Activated CD4-positive, alpha-beta T cell treated with anti-CD3 and anti-CD28 coated beads, Interleukin-2, amount 10 ng/mL, durations not matched to agents 7 days and 5 days (primary cell): ENCODE data around the gene KDF1. TPM values are rescaled to one million over a fixed set of nuclear protein-coding genes. Genes with fewer than 3 reads are reported as not detected.
"Not testable (repeated sequence)": the region's sequence is repeated elsewhere in the genome, so short reads cannot be mapped to it uniquely, and the experiment has no call there.

Experiments
- CTCF ChIA-PET: fragments of 350-600 bp; sonication (Branson Sonifier 250); formaldehyde crosslinking; loops from one replicate; lab custom pipeline; 2021; ENCODE audit warnings: antibody characterized with exemption; lab: Charles Lee
- POLR2A ChIA-PET: fragments of 350-600 bp; sonication (Branson Sonifier 250); formaldehyde crosslinking; loops from one replicate; lab custom pipeline; 2021; ENCODE audit warnings: antibody characterized with exemption; lab: Charles Lee
- DNase-seq: peaks from one replicate; pipeline ENCODE4 v3.0.0-alpha.2; 2020
- H3K27ac Mint-ChIP-seq: one replicate; pipeline ENCODE4 v1.8.0; 2021; ENCODE audit warnings: mild to moderate bottlenecking, moderate library complexity, mixed read lengths
- H3K27me3 Mint-ChIP-seq: one replicate; pipeline ENCODE4 v1.8.0; 2021; ENCODE audit warnings: mixed read lengths
- H3K36me3 Mint-ChIP-seq: one replicate; pipeline ENCODE4 v1.8.0; 2021; ENCODE audit warnings: low read depth, mixed read lengths
- H3K4me1 Mint-ChIP-seq: one replicate; pipeline ENCODE4 v1.8.0; 2021; ENCODE audit warnings: mixed read lengths
- H3K4me3 Mint-ChIP-seq: one replicate; pipeline ENCODE4 v1.8.0; 2021; ENCODE audit warnings: mild to moderate bottlenecking, moderate library complexity, mixed read lengths
- H3K9me3 Mint-ChIP-seq: one replicate; pipeline ENCODE4 v1.8.0; 2021; ENCODE audit warnings: mixed read lengths
- total RNA-seq, 2 experiments: library from RNA; stranded (reverse); gene quantifications; one replicate each; pipeline ENCODE4 v1.2.3, GENCODE V29; 2021

Gene KDF1
- total RNA-seq, 2 experiments from 2014 or later, result not detected

GRCh38 chr1:26960625-26960966 is 328 bp upstream of the KDF1 start:
- ChIA-PET CTCF (interaction anchor here (0.5 to 1.2 kb wide), 4 partner anchors 9 to 93 kb away, joined by 3 to 5 read pairs (median 3); no protein-coding TSS in a partner anchor), POLR2A (no interaction called here)
- H3K27me3 Mint-ChIP-seq, result peaks cover 53% of the 10 kb centered on the region
- H3K4me1 Mint-ChIP-seq, result peaks cover 9% of the 10 kb centered on the region
- H3K36me3 Mint-ChIP-seq, result peaks cover 3% of the 10 kb centered on the region
- H3K4me3 Mint-ChIP-seq, result peak overlapping the region; percentile 56
- H3K9me3 Mint-ChIP-seq, result peaks cover 2% of the 10 kb centered on the region
- no peak for DNase-seq
- no peak overlapping the region for H3K27ac Mint-ChIP-seq

GRCh38 chr1:26959270-26959669 is 998 bp downstream of the KDF1 start:
- H3K27ac Mint-ChIP-seq, result no peak overlapping the region
- CTCF ChIA-PET, result interaction anchor here (1.0 kb wide), 1 partner anchor 8 kb away, joined by 3 read pairs; no protein-coding TSS in a partner anchor

GRCh38 chr1:26957306-26957705 is 3.0 kb downstream of the KDF1 start:
- POLR2A ChIA-PET, result no interaction called here
- CTCF ChIA-PET, result no interaction called here
- Mint-ChIP-seq H3K9me3 (peaks cover 2% of the 10 kb centered on the region), H3K4me1 (peaks cover 9% of the 10 kb centered on the region), H3K27ac (no peak overlapping the region), H3K36me3 (peaks cover 3% of the 10 kb centered on the region), H3K4me3 (no peak overlapping the region), H3K27me3 (peaks cover 37% of the 10 kb centered on the region)
- no peak for DNase-seq

More at GRCh38 chr1:26959270-26959669, 998 bp downstream of the KDF1 start:
- Mint-ChIP-seq H3K36me3 (peaks cover 3% of the 10 kb centered on the region), H3K9me3 (peaks cover 2% of the 10 kb centered on the region), H3K27me3 (peaks cover 48% of the 10 kb centered on the region), H3K4me1 (peaks cover 9% of the 10 kb centered on the region), H3K4me3 (peak overlapping the region; percentile 40)
- POLR2A ChIA-PET, result no interaction called here
- no peak for DNase-seq

GRCh38 chr1:26956321-26956720 is 3.9 kb downstream of the KDF1 start:
- no peak overlapping the region for H3K27ac Mint-ChIP-seq
- CTCF ChIA-PET, result no interaction called here
- peaks cover 3% of the 10 kb centered on the region for H3K36me3 Mint-ChIP-seq
- no peak overlapping the region for H3K4me3 Mint-ChIP-seq
- DNase-seq, result no peak
- peaks cover 2% of the 10 kb centered on the region for H3K9me3 Mint-ChIP-seq
- peaks cover 28% of the 10 kb centered on the region for H3K27me3 Mint-ChIP-seq
- POLR2A ChIA-PET, result no interaction called here
- H3K4me1 Mint-ChIP-seq, result peaks cover 9% of the 10 kb centered on the region

- Mint-ChIP-seq H3K4me1 (no peaks in the 10 kb centered on the region), H3K27me3 (peaks cover 7% of the 10 kb centered on the region), H3K27ac (no peak overlapping the region), H3K9me3 (peaks cover 2% of the 10 kb centered on the region), H3K36me3 (no peaks in the 10 kb centered on the region), H3K4me3 (no peak overlapping the region)
- CTCF ChIA-PET, result no interaction called here
- no peak for DNase-seq
- POLR2A ChIA-PET, result no interaction called here
These were observed 6.9 kb downstream of the KDF1 start for GRCh38 chr1:26953374-26953773.

- no peaks in the 10 kb centered on the region for H3K36me3 Mint-ChIP-seq
- peaks cover under 1% of the 10 kb centered on the region for H3K27me3 Mint-ChIP-seq
- no peak for DNase-seq
- no peak overlapping the region for H3K4me3 Mint-ChIP-seq
- ChIA-PET POLR2A (no interaction called here), CTCF (interaction anchor here (1.1 kb wide), 1 partner anchor 16 kb away, joined by 3 read pairs; no protein-coding TSS in a partner anchor)
- peaks cover 2% of the 10 kb centered on the region for H3K9me3 Mint-ChIP-seq
- H3K27ac Mint-ChIP-seq, result no peak overlapping the region
- H3K4me1 Mint-ChIP-seq, result no peaks in the 10 kb centered on the region
These were observed 8.3 kb downstream of the KDF1 start for GRCh38 chr1:26951821-26952497.

GRCh38 chr1:26951216-26951615 is 9.1 kb downstream of the KDF1 start:
- H3K9me3 Mint-ChIP-seq, result peaks cover under 1% of the 10 kb centered on the region
- ChIA-PET CTCF (interaction anchor here (1.1 kb wide), 1 partner anchor 17 kb away, joined by 3 read pairs; no protein-coding TSS in a partner anchor), POLR2A (no interaction called here)
- H3K27ac Mint-ChIP-seq, result no peak overlapping the region
- H3K27me3 Mint-ChIP-seq, result no peaks in the 10 kb centered on the region
- no peak overlapping the region for H3K4me3 Mint-ChIP-seq
- H3K4me1 Mint-ChIP-seq, result no peaks in the 10 kb centered on the region
- peaks cover 3% of the 10 kb centered on the region for H3K36me3 Mint-ChIP-seq
- no peak for DNase-seq

GRCh38 chr1:26950602-26951001 is 9.7 kb downstream of the KDF1 start:
- H3K4me3 Mint-ChIP-seq, result no peak overlapping the region
- no peak overlapping the region for H3K27ac Mint-ChIP-seq
- no peaks in the 10 kb centered on the region for H3K4me1 Mint-ChIP-seq
- CTCF ChIA-PET, result interaction anchor here (1.0 kb wide), 1 partner anchor 16 kb away, joined by 3 read pairs; no protein-coding TSS in a partner anchor
- H3K36me3 Mint-ChIP-seq, result peaks cover 8% of the 10 kb centered on the region
- no peaks in the 10 kb centered on the region for H3K9me3 Mint-ChIP-seq
- POLR2A ChIA-PET, result no interaction called here
- H3K27me3 Mint-ChIP-seq, result no peaks in the 10 kb centered on the region
- no peak for DNase-seq

- Mint-ChIP-seq H3K27ac (no peak overlapping the region), H3K4me1 (no peaks in the 10 kb centered on the region), H3K36me3 (peaks cover 15% of the 10 kb centered on the region), H3K4me3 (no peak overlapping the region), H3K27me3 (no peaks in the 10 kb centered on the region), H3K9me3 (no peaks in the 10 kb centered on the region)
- ChIA-PET CTCF (interaction anchor here (0.6 to 1.0 kb wide), 3 partner anchors 10 to 314 kb away, joined by 3 to 8 read pairs (median 3); no protein-coding TSS in a partner anchor), POLR2A (no interaction called here)
- no peak for DNase-seq
These were observed 10.3 kb downstream of the KDF1 start for GRCh38 chr1:26949926-26950319.

- ChIA-PET CTCF (interaction anchor here (0.6 to 0.8 kb wide), 2 partner anchors 9 to 315 kb away, joined by 3 to 8 read pairs; no protein-coding TSS in a partner anchor), POLR2A (no interaction called here)
- Mint-ChIP-seq H3K9me3 (no peaks in the 10 kb centered on the region), H3K36me3 (peaks cover 15% of the 10 kb centered on the region), H3K27me3 (no peaks in the 10 kb centered on the region), H3K4me3 (no peak overlapping the region), H3K27ac (no peak overlapping the region), H3K4me1 (no peaks in the 10 kb centered on the region)
- DNase-seq, result no peak
These were observed 10.9 kb downstream of the KDF1 start for GRCh38 chr1:26949266-26949925.

- POLR2A ChIA-PET, CTCF ChIA-PET, H3K27me3 Mint-ChIP-seq, DNase-seq, H3K4me1 Mint-ChIP-seq, H3K4me3 Mint-ChIP-seq, H3K9me3 Mint-ChIP-seq, H3K27ac Mint-ChIP-seq: not testable (repeated sequence)
- H3K36me3 Mint-ChIP-seq, result peaks cover 15% of the 10 kb centered on the region
These were observed 11.6 kb downstream of the KDF1 start for GRCh38 chr1:26948725-26949057.

GRCh38 chr1:26946270-26946669 is 14.0 kb downstream of the KDF1 start:
- no peak overlapping the region for H3K4me3 Mint-ChIP-seq

GRCh38 chr1:26945728-26946127 is 14.5 kb downstream of the KDF1 start:
- CTCF ChIA-PET, result interaction anchor here (0.6 kb wide), 1 partner anchor 335 kb away, joined by 6 read pairs; no protein-coding TSS in a partner anchor
- Mint-ChIP-seq H3K9me3 (no peaks in the 10 kb centered on the region), H3K36me3 (peaks cover 28% of the 10 kb centered on the region), H3K4me1 (no peaks in the 10 kb centered on the region), H3K4me3 (no peak overlapping the region), H3K27ac (no peak overlapping the region), H3K27me3 (no peaks in the 10 kb centered on the region)
- POLR2A ChIA-PET, result no interaction called here
- DNase-seq, result no peak

More at GRCh38 chr1:26946270-26946669, 14.0 kb downstream of the KDF1 start:
- Mint-ChIP-seq H3K27me3 (no peaks in the 10 kb centered on the region), H3K4me1 (no peaks in the 10 kb centered on the region), H3K9me3 (no peaks in the 10 kb centered on the region), H3K27ac (no peak overlapping the region), H3K36me3 (peaks cover 28% of the 10 kb centered on the region)
- no peak for DNase-seq
- ChIA-PET CTCF (interaction anchor here (0.6 kb wide), 1 partner anchor 335 kb away, joined by 6 read pairs; no protein-coding TSS in a partner anchor), POLR2A (no interaction called here)
